ENCODE results near the gene ASGR2. TPM values are rescaled to one million over a fixed set of nuclear protein-coding genes. Genes with fewer than 3 reads are reported as not detected.

Gene ASGR2
- total RNA-seq, 4 donors from 2014 or later, result 0.66 to 1.4 (median 1.3) TPM; not detected in 1

GRCh38 chr17:7080456-7081041, 34.1 kb downstream of the ASGR2 start:
- TF ChIP-seq, protein P1, sequence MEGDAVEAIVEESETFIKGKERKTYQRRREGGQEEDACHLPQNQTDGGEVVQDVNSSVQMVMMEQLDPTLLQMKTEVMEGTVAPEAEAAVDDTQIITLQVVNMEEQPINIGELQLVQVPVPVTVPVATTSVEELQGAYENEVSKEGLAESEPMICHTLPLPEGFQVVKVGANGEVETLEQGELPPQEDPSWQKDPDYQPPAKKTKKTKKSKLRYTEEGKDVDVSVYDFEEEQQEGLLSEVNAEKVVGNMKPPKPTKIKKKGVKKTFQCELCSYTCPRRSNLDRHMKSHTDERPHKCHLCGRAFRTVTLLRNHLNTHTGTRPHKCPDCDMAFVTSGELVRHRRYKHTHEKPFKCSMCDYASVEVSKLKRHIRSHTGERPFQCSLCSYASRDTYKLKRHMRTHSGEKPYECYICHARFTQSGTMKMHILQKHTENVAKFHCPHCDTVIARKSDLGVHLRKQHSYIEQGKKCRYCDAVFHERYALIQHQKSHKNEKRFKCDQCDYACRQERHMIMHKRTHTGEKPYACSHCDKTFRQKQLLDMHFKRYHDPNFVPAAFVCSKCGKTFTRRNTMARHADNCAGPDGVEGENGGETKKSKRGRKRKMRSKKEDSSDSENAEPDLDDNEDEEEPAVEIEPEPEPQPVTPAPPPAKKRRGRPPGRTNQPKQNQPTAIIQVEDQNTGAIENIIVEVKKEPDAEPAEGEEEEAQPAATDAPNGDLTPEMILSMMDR (IDR thresholded peaks at IDR 0.05; ENCODE audit: low read depth), result no peak

DNA sequence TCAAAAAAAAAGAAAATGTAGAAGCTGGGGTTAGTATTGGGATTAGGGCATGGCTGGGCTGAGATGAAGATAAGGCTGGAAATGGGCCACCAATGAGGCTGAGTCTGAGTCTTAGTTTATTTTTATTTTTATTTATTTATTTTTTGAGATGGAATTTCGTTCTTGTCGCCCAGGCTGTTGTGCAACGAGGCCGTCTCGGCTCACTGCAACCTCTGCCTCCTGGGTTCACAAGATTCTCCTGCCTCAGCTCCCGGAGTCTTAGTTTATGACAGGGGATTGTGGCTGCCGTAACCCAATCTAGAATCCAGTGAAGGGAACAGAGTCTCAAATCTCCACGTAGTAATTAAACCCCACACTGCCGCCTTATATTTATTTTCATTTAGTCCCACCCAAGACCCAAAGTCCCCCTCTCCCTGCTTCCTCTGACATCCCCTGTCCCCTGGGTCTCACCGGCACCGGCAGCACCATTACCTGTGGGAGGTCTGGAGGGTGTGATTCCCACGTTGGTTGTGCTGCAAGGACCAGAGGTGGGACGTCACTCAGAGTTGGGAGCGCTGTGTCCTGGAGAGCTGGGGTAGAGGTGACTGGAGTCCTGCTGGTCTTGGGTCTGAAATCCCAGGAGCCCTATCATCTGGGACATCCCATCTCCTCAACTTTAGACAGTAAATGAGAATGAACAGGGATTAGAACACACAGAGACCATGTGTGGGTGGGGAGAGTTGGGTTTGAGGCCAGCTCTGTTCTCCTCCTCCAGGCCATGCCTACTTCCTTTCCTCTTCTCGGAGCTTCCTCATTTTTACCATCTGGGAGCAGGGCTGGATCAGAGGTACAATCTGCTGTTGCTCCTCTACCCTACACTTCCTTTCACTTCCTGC, 34.8 kb downstream of the ASGR2 start, which contains the start of gene CLEC10A:
TSS of gene CLEC10A (minus strand) at position 671 of the 875 bp plus-strand sequence. CDS start 1,439 bp downstream, outside the sequence.
- TF ChIP-seq, protein P1 (IDR thresholded peaks at IDR 0.05; ENCODE audit: low read depth), result no peak

DNA sequence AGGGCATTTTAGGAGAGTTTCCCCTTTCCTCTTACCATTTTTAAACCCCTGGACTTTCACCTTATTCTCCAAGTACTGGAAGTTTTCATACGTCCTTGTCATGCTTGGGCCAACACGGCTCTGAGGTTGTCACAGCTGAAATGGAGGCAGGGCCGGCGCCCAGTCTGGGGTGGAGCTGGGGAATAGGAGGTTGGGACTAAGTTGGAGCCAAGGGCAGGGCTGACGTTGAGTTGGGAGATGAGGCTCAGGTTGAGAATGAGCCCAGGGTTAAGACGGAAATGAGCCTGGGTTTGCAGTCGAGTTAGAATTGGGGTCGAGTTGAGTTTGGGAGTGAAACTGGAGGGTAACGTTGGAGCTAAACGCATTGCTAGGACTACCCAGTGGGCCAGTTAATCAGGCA, 35.9 kb downstream of the ASGR2 start:
- TF ChIP-seq, protein P1 (IDR thresholded peaks at IDR 0.05; ENCODE audit: low read depth), result no peak

GRCh38 chr17:7077911-7078546, 36.6 kb downstream of the ASGR2 start:
- TF ChIP-seq, protein P1 (IDR thresholded peaks at IDR 0.05; ENCODE audit: low read depth), result no peak

GRCh38 chr17:7074931-7075330, 39.7 kb downstream of the ASGR2 start:
- TF ChIP-seq, protein P1 (IDR thresholded peaks at IDR 0.05; ENCODE audit: low read depth), result no peak

DNA sequence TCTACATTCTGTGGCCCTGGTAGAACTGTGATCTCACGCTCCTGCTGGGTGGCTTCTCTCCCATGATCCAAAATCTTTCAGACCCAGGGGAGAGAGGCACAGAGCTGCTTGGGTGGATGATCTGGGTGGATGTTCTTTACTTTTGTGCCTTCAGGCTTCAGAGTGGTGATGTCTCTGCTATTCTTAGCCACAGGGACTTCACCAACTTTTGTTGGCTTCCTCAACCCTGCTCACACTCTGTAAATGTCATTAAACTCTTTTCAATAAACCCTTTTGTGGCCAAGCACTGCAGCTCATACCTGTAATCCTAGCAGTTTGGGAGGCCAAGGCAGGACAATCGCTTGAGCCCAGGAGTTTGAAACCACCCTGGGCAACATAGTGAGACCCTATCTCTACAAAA, 42.2 kb downstream of the ASGR2 start:
- TF ChIP-seq, protein P1 (IDR thresholded peaks at IDR 0.05; ENCODE audit: low read depth), result no peak

DNA sequence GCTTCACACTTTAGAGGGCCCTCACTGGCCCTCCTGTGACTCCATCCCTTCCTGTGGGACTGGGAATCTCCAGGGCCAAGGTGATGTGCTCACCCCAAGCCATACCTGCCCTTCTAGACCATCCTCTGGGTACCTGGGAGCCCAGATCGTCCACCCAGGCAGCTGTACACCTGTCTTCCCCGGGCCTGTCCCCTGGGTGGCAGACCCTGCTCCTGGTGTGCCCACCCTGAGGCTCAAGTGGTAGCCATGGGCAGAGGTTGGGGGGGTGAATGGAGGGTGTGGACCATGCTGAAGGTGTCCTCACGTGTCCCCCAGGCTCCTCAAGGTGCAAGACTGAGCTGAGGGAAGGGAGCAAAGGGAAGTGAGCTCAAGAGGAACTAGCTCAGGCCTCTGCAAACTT, 43.9 kb downstream of the ASGR2 start:
- TF ChIP-seq, protein P1 (IDR thresholded peaks at IDR 0.05; ENCODE audit: low read depth), result no peak
